Measurements from ENCODE around the gene TNFRSF14.
"Not testable (repeated sequence)": the region's sequence is repeated elsewhere in the genome, so short reads cannot be mapped to it uniquely, and the experiment has no call there.

Gene TNFRSF14

DNA sequence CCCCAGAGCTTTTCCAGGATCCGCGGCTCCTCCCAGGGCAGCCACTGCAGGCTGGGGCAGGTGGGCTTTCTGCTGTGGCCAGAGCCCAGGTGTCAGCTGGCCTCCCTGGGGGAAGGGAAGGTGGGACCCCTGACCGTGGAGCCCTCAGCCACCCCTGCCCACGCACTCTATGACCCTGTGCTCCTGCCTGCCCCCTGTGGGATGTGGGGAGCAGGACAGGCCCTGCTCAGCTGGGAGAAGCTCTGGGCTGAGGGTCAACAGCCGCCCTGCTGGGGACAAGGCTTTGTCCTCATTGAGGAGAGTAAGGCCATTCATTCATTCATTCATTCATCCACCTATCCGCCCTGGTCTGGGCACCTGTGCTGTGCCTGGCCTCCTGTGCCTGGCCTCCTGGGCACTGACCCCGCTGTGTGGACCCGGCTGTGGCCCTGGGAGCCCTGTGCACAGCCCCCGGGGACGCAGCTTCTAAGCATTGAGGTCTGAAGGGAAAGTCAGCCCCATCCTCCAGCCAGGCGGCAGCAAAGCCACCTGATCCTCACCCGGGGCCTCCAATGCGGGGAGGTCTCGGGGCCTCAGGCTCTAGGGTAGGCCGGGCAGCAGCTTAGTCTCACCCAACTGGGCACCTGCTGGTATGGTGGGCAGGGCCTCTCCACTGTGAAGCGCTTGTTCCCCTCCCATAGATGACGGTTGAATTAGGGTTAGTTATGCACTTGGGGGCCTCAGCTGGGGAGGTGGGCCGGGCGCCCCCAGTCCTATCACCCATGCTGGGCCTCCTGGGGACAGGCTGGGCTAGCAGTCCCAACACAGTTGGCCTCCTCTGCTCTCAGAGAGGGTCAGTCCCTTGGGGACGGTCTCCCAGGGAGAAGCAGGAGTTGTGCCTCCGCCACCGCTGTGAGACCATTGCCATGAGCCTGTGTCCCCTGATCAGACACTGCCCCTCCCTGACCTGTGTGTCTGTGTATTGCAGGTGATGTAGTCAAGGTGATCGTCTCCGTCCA, 6.0 kb downstream of the TNFRSF14 start:
- TF ChIP-seq ZFX (IDR thresholded peaks at IDR 0.05) (no peak), CTCF (conservative IDR thresholded peaks at IDR 0.05) (no peak; the same call in 1 of the 2 replicates)
- no peak overlapping the region for H3K27ac ChIP-seq

DNA sequence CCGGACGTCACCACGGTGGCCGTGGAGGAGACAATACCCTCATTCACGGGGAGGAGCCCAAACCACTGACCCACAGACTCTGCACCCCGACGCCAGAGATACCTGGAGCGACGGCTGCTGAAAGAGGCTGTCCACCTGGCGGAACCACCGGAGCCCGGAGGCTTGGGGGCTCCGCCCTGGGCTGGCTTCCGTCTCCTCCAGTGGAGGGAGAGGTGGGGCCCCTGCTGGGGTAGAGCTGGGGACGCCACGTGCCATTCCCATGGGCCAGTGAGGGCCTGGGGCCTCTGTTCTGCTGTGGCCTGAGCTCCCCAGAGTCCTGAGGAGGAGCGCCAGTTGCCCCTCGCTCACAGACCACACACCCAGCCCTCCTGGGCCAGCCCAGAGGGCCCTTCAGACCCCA, 7.0 kb downstream of the TNFRSF14 start:
- no peak overlapping the region for H3K27ac ChIP-seq
- TF ChIP-seq CTCF (conservative IDR thresholded peaks at IDR 0.05) (no peak), ZFX (IDR thresholded peaks at IDR 0.05) (no peak)

- no peak overlapping the region for H3K27ac ChIP-seq
- TF ChIP-seq ZFX (IDR thresholded peaks at IDR 0.05) (no peak), CTCF (conservative IDR thresholded peaks at IDR 0.05) (no peak)
Observed at GRCh38 chr1:2564006-2564814, 8.0 kb downstream of the TNFRSF14 start.

GRCh38 chr1:2564815-2565374, 8.7 kb downstream of the TNFRSF14 start:
- no peak overlapping the region for H3K27ac ChIP-seq
- TF ChIP-seq ZFX (IDR thresholded peaks at IDR 0.05) (no peak), CTCF (conservative IDR thresholded peaks at IDR 0.05) (no peak)

- TF ChIP-seq ZFX (IDR thresholded peaks at IDR 0.05), result no peak
- TF ChIP-seq CTCF (conservative IDR thresholded peaks at IDR 0.05), result no peak
- no peak overlapping the region for H3K27ac ChIP-seq
Observed at GRCh38 chr1:2566101-2567045, 10.2 kb downstream of the TNFRSF14 start.

DNA sequence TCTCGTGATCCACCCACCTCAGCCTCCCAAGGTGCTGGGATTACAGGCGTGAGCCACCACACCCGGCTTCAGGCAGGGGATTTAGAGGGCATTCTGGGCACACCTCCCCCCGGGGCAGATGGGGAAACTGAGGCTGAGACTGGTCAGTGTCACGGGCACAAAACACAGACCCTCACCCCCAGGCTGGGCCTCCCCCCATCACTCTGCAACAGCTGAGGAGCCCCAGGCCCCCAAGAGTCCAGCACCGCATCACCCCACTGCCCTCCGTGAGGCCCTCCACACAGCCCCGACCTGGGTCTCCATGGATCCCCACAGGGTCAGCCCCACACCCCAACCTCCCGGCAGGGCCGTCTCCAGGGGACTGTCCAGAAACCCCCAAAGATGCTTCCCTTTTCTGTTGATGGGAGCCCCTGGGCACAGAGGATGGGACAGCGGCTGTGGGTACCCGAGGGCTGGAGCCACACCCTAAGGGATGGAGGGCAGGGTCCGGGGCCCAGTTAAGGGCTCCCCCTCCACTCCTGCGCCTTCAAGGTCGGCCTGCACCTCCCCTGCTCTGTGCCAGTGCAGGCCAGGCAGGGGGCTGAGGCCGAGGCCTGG, 11.0 kb downstream of the TNFRSF14 start:
- TF ChIP-seq ZFX (IDR thresholded peaks at IDR 0.05), result no peak
- no peak for TF ChIP-seq CTCF (conservative IDR thresholded peaks at IDR 0.05)
- no peak overlapping the region for H3K27ac ChIP-seq

DNA sequence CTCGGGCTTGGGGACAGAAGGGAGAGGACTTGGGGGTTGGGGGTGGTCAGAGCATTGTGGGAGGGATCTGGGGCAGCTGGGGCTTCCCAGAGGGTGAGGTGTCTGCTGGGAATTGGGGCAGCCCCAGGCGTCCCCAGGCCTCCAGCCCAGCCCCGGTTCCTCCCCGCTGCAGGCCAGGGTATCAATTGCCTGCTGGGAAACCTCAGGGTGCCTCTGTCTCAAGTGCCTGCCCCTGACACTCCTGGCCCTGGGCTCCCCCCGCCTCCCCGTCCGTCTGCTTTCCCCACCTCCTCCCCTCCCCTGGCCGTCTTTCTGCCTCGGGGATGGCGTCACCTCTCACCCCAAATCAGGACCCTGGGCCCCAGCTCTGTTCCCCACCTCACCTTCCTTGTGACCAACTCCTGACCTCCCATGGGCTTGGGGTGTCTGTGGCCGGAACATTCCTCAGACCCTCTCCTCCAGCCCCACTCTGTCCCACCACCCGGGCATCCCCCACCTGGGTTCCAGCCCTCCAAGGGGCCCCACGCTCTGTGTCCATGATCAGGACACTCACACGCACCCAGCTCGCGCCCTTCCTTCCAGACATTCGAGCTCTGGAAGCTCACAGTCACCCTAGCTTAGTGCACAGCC, 12.1 kb downstream of the TNFRSF14 start:
- not testable (repeated sequence) for H3K27ac ChIP-seq
